Measurements from ENCODE around the gene SNPH.

Gene SNPH

GRCh38 chr20:1287787-1288569 is 21.9 kb downstream of the SNPH start:
- no peak for DNase-seq

GRCh38 chr20:1291191-1291741 is 25.2 kb downstream of the SNPH start:
- DNase-seq = no peak

- DNase-seq = no peak
Measured at GRCh38 chr20:1292620-1293019, 26.5 kb downstream of the SNPH start.

- no peak for DNase-seq
Measured at GRCh38 chr20:1293641-1294379, 27.7 kb downstream of the SNPH start.

GRCh38 chr20:1294497-1294896 is 28.4 kb downstream of the SNPH start:
- no peak for DNase-seq

GRCh38 chr20:1295276-1295930 is 29.3 kb downstream of the SNPH start:
- no peak for DNase-seq

- no peak for DNase-seq
Measured at GRCh38 chr20:1296117-1296610, 30.1 kb downstream of the SNPH start.

GRCh38 chr20:1296922-1297321 is 30.8 kb downstream of the SNPH start:
- no peak for DNase-seq

- no peak for DNase-seq
Measured at GRCh38 chr20:1297486-1297885, 31.4 kb downstream of the SNPH start.

- DNase-seq = no peak
Measured at GRCh38 chr20:1298166-1298565, 32.1 kb downstream of the SNPH start.

- DNase-seq = no peak
Measured at GRCh38 chr20:1298888-1299511, 32.9 kb downstream of the SNPH start.

GRCh38 chr20:1299522-1299921 is 33.4 kb downstream of the SNPH start:
- DNase-seq = no peak

- DNase-seq = no peak
Measured at GRCh38 chr20:1300083-1300840, 34.2 kb downstream of the SNPH start.

GRCh38 chr20:1301031-1301529 is 35.0 kb downstream of the SNPH start:
- DNase-seq = no peak

GRCh38 chr20:1302685-1303541 is 36.8 kb downstream of the SNPH start:
- peak; percentile 91 for DNase-seq

- DNase-seq = no peak
Measured at GRCh38 chr20:1304710-1305515, 38.8 kb downstream of the SNPH start.

GRCh38 chr20:1305712-1306111 is 39.6 kb downstream of the SNPH start:
- DNase-seq = no peak

- no peak for DNase-seq
Measured at GRCh38 chr20:1306316-1307135, 40.4 kb downstream of the SNPH start.

GRCh38 chr20:1307171-1307570 is 41.1 kb downstream of the SNPH start:
- no peak for DNase-seq

Measured in NCI-H2171 treated with DMSO at 0.1 percent for 48 hours (cell line).